ENCODE measurements around the gene NBL1. TPM values are rescaled to one million over a fixed set of nuclear protein-coding genes. Genes with fewer than 3 reads are reported as not detected.

The NBL1 gene
- total RNA-seq, 1 experiment from 2014 or later: 305 TPM

DNA sequence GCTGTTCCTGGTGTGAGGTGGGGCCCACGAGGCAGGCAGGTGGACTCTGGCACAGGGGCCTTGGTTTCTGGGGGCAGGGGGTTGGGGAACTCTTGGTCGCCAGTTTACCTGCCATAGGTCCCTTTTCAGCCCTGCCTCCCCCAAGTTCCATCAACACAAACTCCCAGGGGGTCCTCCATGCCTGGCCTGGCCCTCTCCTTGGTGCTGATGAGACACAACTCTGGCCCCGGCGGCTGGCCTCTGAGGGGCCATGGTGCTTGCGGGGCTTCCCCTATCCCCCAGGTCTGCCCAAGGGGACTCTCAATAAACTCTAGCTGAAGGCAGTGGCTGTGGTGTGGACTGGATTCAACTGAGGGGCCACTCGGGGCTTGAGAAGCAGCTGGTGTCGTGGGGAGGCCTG is 36.5 kb downstream of the NBL1 start:
- no peak for DNase-seq (ENCODE audit: low read depth, low spot score)
- in situ Hi-C loops (cut with HindIII; ENCODE audit: low pct_unique_long_range_greater_than_20kb, low sequenced_read_pairs): no loop called here

GRCh38 chr1:19682257-19682656 is 38.1 kb downstream of the NBL1 start:
- no peak for DNase-seq (ENCODE audit: low read depth, low spot score)
- in situ Hi-C loops (cut with HindIII; ENCODE audit: low pct_unique_long_range_greater_than_20kb, low sequenced_read_pairs): no loop called here

DNA sequence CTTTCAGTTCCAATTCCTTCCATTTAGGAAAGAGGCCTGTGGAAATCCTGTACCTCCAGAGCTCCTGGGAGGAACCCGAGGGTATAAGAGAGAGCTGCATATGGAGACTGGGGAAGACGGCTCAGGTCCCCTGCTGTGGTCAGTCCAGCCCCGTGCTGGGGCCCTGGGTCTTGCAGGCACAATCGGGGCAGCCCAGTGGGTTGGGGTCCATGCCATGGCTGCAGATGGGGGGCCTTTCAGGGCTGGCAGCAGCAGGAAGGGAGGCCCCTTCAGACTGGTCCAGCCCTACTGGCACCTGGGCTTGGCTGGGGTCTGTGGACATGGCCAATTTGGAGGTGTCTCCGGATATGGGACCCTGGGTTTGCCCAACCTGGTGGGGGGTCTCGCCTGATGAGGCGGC is 38.8 kb downstream of the NBL1 start:
- no peak for DNase-seq (ENCODE audit: low read depth, low spot score)
- in situ Hi-C loops (cut with HindIII; ENCODE audit: low pct_unique_long_range_greater_than_20kb, low sequenced_read_pairs): no loop called here

GRCh38 chr1:19683351-19683750 is 39.2 kb downstream of the NBL1 start:
- DNase-seq (ENCODE audit: low read depth, low spot score): no peak
- in situ Hi-C loops (cut with HindIII; ENCODE audit: low pct_unique_long_range_greater_than_20kb, low sequenced_read_pairs): no loop called here

DNA sequence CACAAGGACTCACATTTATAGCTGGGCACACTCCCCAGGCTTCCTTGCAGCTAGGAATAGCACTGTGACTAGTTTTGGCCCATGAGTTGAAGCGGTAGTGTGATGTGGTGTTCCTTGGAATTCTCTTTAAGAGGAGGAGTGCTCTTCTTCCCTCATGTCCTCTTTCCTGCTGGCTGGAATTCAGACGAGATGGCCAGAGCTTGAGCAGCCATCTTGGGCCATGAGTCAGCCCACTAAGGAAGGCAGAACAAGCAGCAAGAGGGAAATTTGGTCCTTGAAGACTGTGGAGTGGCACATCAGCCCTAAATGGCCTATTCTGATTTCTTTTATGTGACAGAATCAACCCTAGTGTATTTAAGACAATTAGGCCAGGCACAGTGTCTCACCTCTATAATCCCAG is 40.6 kb downstream of the NBL1 start:
- DNase-seq (ENCODE audit: low read depth, low spot score): no peak
- in situ Hi-C loops (cut with HindIII; ENCODE audit: low pct_unique_long_range_greater_than_20kb, low sequenced_read_pairs): no loop called here

DNA sequence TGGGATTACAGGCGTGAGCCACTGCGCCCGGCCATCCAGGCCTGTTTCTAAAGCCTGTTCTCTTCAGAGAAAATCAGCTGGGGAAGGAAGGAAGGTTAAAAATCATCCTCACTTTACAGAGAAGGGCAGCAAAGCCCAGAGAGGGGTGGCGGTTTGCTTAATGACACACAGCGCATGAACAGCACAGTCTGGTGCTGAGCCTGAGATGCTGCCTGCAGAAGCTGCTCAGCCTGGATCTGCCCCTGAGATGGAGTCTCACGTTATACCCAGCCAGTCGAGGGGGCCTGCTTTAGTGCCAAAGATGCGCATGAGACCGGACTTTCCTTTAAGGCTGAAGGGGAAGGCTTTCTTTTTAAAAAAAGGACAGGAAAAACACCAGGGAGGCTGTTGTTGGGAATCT is 41.9 kb downstream of the NBL1 start:
- no peak for DNase-seq (ENCODE audit: low read depth, low spot score)
- in situ Hi-C loops (cut with HindIII; ENCODE audit: low pct_unique_long_range_greater_than_20kb, low sequenced_read_pairs): no loop called here

DNA sequence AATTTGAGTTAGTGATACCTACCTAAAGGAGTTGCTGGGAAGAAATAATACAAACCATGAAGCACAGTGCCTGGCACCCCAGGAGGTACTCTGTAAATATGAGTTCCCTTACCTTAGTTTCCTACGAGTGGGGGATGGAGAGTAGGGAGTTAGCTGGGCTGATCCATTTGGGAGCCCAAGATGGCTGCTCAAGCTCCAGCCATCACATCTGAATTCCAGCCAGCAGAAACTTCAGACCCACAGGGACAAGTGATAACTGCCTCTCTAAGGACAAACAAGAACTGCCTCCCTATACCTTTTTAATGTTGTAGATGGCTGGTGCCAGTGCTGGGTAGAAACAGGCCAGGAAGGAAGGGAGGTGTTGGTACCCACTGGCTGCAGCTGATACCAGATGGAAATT is 43.3 kb downstream of the NBL1 start:
- DNase-seq (ENCODE audit: low read depth, low spot score): no peak
- in situ Hi-C loops (cut with HindIII; ENCODE audit: low pct_unique_long_range_greater_than_20kb, low sequenced_read_pairs): no loop called here

GRCh38 chr1:19688041-19688842 is 44.1 kb downstream of the NBL1 start:
- DNase-seq (ENCODE audit: low read depth, low spot score): no peak
- in situ Hi-C loops (cut with HindIII; ENCODE audit: low pct_unique_long_range_greater_than_20kb, low sequenced_read_pairs): no loop called here

- in situ Hi-C loops (cut with HindIII; ENCODE audit: low pct_unique_long_range_greater_than_20kb, low sequenced_read_pairs): no loop called here
- DNase-seq (ENCODE audit: low read depth, low spot score): no peak
Measured at GRCh38 chr1:19689085-19689757, 45.1 kb downstream of the NBL1 start.

DNA sequence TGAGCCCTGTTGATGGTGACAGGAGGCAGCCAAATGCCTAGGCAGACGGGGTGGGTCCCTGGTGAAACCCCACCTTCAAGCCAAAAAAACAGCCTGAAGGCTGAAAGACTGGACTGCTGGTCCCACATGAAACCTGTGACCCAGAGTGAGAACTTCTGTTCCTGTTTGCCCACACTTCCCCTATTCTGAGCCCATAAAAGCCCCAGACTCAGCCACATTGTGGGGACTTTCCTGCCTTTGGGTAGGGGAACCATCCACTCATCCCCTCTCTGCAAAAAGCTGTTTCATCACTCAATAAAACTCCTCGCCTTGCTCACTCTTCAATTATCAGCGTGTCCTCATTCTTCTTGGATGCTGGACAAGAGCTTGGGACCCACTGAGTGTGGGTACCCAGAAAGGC is 45.7 kb downstream of the NBL1 start:
- no peak for DNase-seq (ENCODE audit: low read depth, low spot score)
- in situ Hi-C loops (cut with HindIII; ENCODE audit: low pct_unique_long_range_greater_than_20kb, low sequenced_read_pairs): no loop called here

GRCh38 chr1:19690342-19690741 is 46.2 kb downstream of the NBL1 start:
- DNase-seq (ENCODE audit: low read depth, low spot score): no peak
- in situ Hi-C loops (cut with HindIII; ENCODE audit: low pct_unique_long_range_greater_than_20kb, low sequenced_read_pairs): no loop called here

DNA sequence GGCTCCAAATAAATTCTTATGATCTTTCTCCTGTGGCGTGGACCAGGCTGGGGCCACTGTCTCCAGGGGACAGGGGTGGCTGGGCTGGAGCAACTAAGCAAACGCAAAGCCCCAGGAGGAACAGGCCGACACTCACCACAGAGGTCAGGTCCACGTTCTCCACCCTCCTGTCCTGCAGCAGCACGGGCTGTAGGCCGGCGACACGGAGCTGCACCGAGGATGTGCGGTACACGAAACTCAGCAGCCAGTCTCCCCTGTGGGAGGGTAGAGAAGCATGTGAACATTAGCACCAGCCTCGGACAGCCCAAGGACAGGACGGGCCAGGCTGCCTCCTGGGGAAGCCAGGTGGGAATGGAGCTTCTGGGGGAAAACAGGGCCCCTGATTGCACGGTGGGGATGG is 50.2 kb downstream of the NBL1 start:
- in situ Hi-C loops (cut with HindIII; ENCODE audit: low pct_unique_long_range_greater_than_20kb, low sequenced_read_pairs): no loop called here
- DNase-seq (ENCODE audit: low read depth, low spot score): no peak

DNA sequence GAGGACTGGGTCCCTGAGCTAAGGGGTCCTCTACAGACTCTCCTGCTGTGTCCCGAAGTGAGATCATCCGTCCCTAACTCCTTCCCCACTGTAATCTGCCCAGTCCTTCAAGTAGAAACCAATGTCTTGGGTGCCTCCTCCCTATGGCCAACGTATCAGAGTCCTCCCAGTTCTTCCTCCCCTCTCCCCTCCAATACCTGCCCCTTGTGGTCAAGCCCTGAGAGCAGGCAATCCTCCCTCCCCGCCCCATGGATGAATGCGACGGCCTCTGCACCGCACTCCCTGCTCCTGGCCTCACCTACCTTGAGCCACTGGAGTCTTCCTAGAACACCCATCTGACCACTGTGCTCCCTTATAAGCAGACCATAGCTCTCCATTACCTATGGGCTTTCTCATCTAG is 51.7 kb downstream of the NBL1 start:
- no peak for DNase-seq (ENCODE audit: low read depth, low spot score)

GRCh38 chr1:19696820-19697219 is 52.7 kb downstream of the NBL1 start:
- no peak for DNase-seq (ENCODE audit: low read depth, low spot score)
- in situ Hi-C loops (cut with HindIII; ENCODE audit: low pct_unique_long_range_greater_than_20kb, low sequenced_read_pairs): no loop called here

More for the DNA sequence above, 51.7 kb downstream of the NBL1 start:
- in situ Hi-C loops (cut with HindIII; ENCODE audit: low pct_unique_long_range_greater_than_20kb, low sequenced_read_pairs): no loop called here

DNA sequence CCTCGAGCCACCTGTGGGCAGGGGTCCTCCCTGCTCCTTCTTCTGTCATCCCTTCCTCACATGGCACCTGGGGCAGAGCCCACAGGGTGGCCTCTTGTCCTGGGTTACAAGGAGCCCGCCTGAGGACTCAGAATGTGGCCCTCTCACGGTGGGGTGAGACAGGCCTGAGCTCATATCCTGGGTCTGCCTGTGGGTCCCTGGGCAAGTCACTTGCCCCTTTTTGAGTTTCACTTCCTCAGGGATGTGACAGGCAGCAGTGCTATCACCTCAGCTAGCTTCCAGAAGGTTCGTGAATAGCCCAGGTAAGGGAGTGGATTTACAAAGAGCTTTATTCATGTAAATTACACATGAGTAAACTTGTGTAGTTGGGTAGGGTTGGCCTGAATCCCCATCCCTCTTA is 54.1 kb downstream of the NBL1 start:
- DNase-seq (ENCODE audit: low read depth, low spot score): no peak
- in situ Hi-C loops (cut with HindIII; ENCODE audit: low pct_unique_long_range_greater_than_20kb, low sequenced_read_pairs): no loop called here

DNA sequence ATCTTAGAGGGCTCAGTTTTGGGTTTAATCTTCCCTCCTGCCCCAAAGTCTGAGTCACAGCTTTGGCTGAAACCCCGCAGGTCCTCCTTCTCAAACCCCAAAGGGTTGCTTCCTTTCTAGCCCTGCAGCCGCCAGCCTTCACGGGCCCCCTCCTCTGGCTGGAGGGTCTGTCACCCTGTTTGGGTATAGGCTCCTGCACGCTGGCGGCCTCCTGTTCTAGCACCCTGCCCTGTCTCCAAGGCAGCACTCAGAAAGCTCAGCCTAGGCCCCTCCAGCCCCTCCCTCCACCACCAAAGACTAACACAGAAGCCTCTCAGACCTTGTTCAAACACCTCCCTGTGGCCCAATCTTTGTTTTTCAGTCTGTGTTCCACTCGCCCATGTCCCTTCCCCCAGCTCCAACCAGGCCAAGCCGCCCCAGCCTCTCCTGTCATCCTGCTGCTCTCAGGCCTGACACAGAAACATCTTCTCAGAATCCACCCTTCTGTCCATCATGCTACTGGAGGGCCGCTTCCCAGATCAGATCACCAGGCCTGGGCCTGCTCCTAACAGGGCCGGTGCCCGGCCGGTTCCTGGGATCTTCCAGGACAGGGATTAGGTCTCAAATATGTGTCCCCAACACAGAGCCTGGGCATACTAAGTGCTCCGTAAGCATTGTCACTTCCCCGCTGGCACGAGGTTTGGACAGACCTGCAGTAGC is 56.1 kb downstream of the NBL1 start:
- in situ Hi-C loops (cut with HindIII; ENCODE audit: low pct_unique_long_range_greater_than_20kb, low sequenced_read_pairs): no loop called here

GRCh38 chr1:19703280-19703679 is 59.2 kb downstream of the NBL1 start:
- no peak for DNase-seq (ENCODE audit: low read depth, low spot score)
- in situ Hi-C loops (cut with HindIII; ENCODE audit: low pct_unique_long_range_greater_than_20kb, low sequenced_read_pairs): no loop called here

More for the DNA sequence above, 56.1 kb downstream of the NBL1 start:
- DNase-seq (ENCODE audit: low read depth, low spot score): no peak

DNA sequence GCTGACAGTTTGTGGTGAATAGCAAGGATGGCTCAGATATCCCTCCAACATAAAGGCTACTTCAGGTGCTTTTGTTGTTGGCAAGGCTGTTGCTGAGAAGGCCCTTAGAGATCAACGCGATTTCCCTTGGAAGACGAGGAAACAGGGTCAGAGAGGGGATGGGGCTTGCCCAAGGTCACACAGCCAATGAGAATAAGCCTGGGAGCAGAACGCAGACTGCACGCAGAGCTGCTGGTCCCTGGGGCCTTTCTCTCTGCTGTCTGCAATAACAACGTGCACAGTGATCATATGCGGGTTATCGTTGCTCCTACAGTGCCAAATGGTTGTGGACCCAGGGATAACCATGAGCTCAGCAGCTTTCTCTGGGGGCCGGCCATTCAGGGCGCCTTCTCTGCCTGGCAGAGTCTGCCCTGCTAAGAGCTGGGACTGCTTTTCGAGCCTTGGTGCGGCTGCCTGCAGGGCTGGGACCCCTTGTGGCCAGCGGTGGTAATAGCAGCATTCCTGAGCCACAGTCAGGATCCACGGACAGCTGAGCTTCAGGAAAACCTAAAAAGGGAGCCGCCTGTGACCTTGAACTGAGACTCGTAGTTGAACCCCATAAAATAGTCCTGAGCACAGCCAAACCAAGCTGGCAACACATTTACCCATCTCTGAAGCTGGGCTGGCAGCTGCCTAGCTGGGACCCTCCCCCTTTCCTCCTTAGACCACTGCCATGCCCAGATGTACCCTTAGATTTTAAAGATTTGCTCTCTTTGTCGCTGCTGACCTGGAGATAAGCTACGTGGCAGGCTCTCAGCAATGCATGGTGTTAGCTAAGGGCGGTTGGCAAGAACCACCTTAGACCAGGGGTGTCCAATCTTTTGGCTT is 60.4 kb downstream of the NBL1 start:
- DNase-seq (ENCODE audit: low read depth, low spot score): peak; percentile 72

More for the DNA sequence above, 60.4 kb downstream of the NBL1 start:
- in situ Hi-C loops (cut with HindIII; ENCODE audit: low pct_unique_long_range_greater_than_20kb, low sequenced_read_pairs): no loop called here
